Stimulated activated naive CD8-positive, alpha-beta T cell treated with anti-CD3 and anti-CD28 coated beads, Interleukin-15, amount 100 ng/mL, for 72 hours (primary cell): ENCODE measurements around the gene SESN3.
"Not testable (repeated sequence)": the region's sequence is repeated elsewhere in the genome, so short reads cannot be mapped to it uniquely, and the experiment has no call there.

Experiments used
- ATAC-seq: fragments of 150-1000 bp; cut with Tn5 transposase; 2 replicates; pipeline ENCODE4 v1.10.0; 2021; ENCODE audit warnings: mild to moderate bottlenecking, moderate library complexity
- DNase-seq, 2 donors: peaks; one replicate each; pipeline ENCODE4 v3.0.0; 2021 to 2022
- H3K27ac Mint-ChIP-seq, 2 donors: one replicate each; pipeline ENCODE4 v1.8.0; 2022; ENCODE audit warnings: mild to moderate bottlenecking in 2 of 2, mixed read lengths in 2 of 2, moderate library complexity in 2 of 2
- H3K27me3 Mint-ChIP-seq: one replicate; pipeline ENCODE4 v1.8.0; 2022; ENCODE audit warnings: mixed read lengths
- H3K4me1 Mint-ChIP-seq: one replicate; pipeline ENCODE4 v1.8.0; 2022; ENCODE audit warnings: mild to moderate bottlenecking, mixed read lengths
- H3K4me3 Mint-ChIP-seq, 2 donors: one replicate each; pipeline ENCODE4 v1.8.0; 2022; ENCODE audit warnings: mild to moderate bottlenecking in 2 of 2, mixed read lengths in 2 of 2, moderate library complexity in 1 of 2
- H3K9me3 Mint-ChIP-seq, 2 donors: one replicate each; pipeline ENCODE4 v1.8.0; 2022; ENCODE audit warnings: mixed read lengths in 2 of 2

Gene SESN3

GRCh38 chr11:95138448-95138847, 92.6 kb downstream of the SESN3 start:
- H3K27ac Mint-ChIP-seq = no peak overlapping the region
- no peaks in the 10 kb centered on the region for H3K9me3 Mint-ChIP-seq
- no peak overlapping the region for H3K4me3 Mint-ChIP-seq
- H3K4me1 Mint-ChIP-seq = peaks cover 23% of the 10 kb centered on the region
- DNase-seq (no peak), ATAC-seq (peak; percentile 80)
- H3K27me3 Mint-ChIP-seq = peaks cover 16% of the 10 kb centered on the region

- H3K4me3 Mint-ChIP-seq = no peak overlapping the region
- no peaks in the 10 kb centered on the region for H3K9me3 Mint-ChIP-seq
- H3K27ac Mint-ChIP-seq = no peak overlapping the region
- DNase-seq (no peak), ATAC-seq (no peak)
- H3K27me3 Mint-ChIP-seq = peaks cover 4% of the 10 kb centered on the region
- H3K4me1 Mint-ChIP-seq = peaks cover 23% of the 10 kb centered on the region
Observed at GRCh38 chr11:95137299-95137698, 93.7 kb downstream of the SESN3 start.

- ATAC-seq, DNase-seq, H3K27me3 Mint-ChIP-seq, H3K4me3 Mint-ChIP-seq, H3K9me3 Mint-ChIP-seq, H3K27ac Mint-ChIP-seq: not testable (repeated sequence)
- peaks cover 23% of the 10 kb centered on the region for H3K4me1 Mint-ChIP-seq
Observed at GRCh38 chr11:95136747-95137146, 94.3 kb downstream of the SESN3 start.

- Mint-ChIP-seq H3K4me1 (peaks cover 23% of the 10 kb centered on the region), H3K27me3 (no peaks in the 10 kb centered on the region), H3K4me3 (no peak overlapping the region), H3K9me3 (no peaks in the 10 kb centered on the region), H3K27ac (peak overlapping the region in 1 of 2 donors; percentile 47)
- no peak for DNase-seq
- peak; percentile 65 for ATAC-seq
Observed at GRCh38 chr11:95135880-95136279, 95.1 kb downstream of the SESN3 start.

GRCh38 chr11:95135155-95135554, 95.8 kb downstream of the SESN3 start:
- H3K27me3 Mint-ChIP-seq = no peaks in the 10 kb centered on the region
- no peak for ATAC-seq
- DNase-seq = no peak

GRCh38 chr11:95134491-95134890, 96.5 kb downstream of the SESN3 start:
- H3K4me3 Mint-ChIP-seq = no peak overlapping the region
- no peak overlapping the region for H3K27ac Mint-ChIP-seq
- H3K4me1 Mint-ChIP-seq = peaks cover 23% of the 10 kb centered on the region
- H3K9me3 Mint-ChIP-seq = no peaks in the 10 kb centered on the region
- H3K27me3 Mint-ChIP-seq = no peaks in the 10 kb centered on the region
- ATAC-seq (no peak), DNase-seq (no peak)

More at GRCh38 chr11:95135155-95135554, 95.8 kb downstream of the SESN3 start:
- H3K9me3 Mint-ChIP-seq = no peaks in the 10 kb centered on the region
- H3K4me1 Mint-ChIP-seq = peaks cover 23% of the 10 kb centered on the region
- H3K27ac Mint-ChIP-seq = no peak overlapping the region
- H3K4me3 Mint-ChIP-seq = no peak overlapping the region

GRCh38 chr11:95132956-95133355, 98.0 kb downstream of the SESN3 start:
- peaks cover 25% of the 10 kb centered on the region for H3K4me1 Mint-ChIP-seq
- H3K27me3 Mint-ChIP-seq = no peaks in the 10 kb centered on the region
- no peak for DNase-seq
- no peak overlapping the region for H3K4me3 Mint-ChIP-seq
- no peak for ATAC-seq
- no peaks in the 10 kb centered on the region for H3K9me3 Mint-ChIP-seq
- no peak overlapping the region for H3K27ac Mint-ChIP-seq

- no peaks in the 10 kb centered on the region for H3K9me3 Mint-ChIP-seq
- no peaks in the 10 kb centered on the region for H3K27me3 Mint-ChIP-seq
- peaks cover 7% of the 10 kb centered on the region for H3K4me1 Mint-ChIP-seq
- H3K27ac Mint-ChIP-seq = peak overlapping the region in 1 of 2 donors; percentile 34
- H3K4me3 Mint-ChIP-seq = no peak overlapping the region
- DNase-seq = no peak
- peak; percentile 62 for ATAC-seq
Observed at GRCh38 chr11:95128602-95129001, 102.4 kb downstream of the SESN3 start.

GRCh38 chr11:95123556-95123955, 107.4 kb downstream of the SESN3 start:
- Mint-ChIP-seq H3K9me3 (peaks cover 0 to 2% of the 10 kb centered on the region in 2 donors), H3K27me3 (no peaks in the 10 kb centered on the region), H3K4me1 (peaks cover 24% of the 10 kb centered on the region), H3K4me3 (no peak overlapping the region), H3K27ac (no peak overlapping the region)
- DNase-seq (no peak), ATAC-seq (no peak)

- Mint-ChIP-seq H3K27me3 (no peaks in the 10 kb centered on the region), H3K4me3 (no peak overlapping the region), H3K27ac (no peak overlapping the region), H3K4me1 (peaks cover 25% of the 10 kb centered on the region), H3K9me3 (peaks cover 0 to 5% of the 10 kb centered on the region in 2 donors)
- no peak for DNase-seq
- no peak for ATAC-seq
Observed at GRCh38 chr11:95121698-95122097, 109.3 kb downstream of the SESN3 start.

GRCh38 chr11:95119361-95120060, 111.5 kb downstream of the SESN3 start:
- H3K9me3 Mint-ChIP-seq = peaks cover 0 to 5% of the 10 kb centered on the region in 2 donors
- H3K27ac Mint-ChIP-seq = peak overlapping the region; percentile 17 to 49
- H3K4me1 Mint-ChIP-seq = peaks cover 25% of the 10 kb centered on the region
- DNase-seq (no peak), ATAC-seq (peak; percentile 66)
- no peaks in the 10 kb centered on the region for H3K27me3 Mint-ChIP-seq
- no peak overlapping the region for H3K4me3 Mint-ChIP-seq

- Mint-ChIP-seq H3K27me3 (no peaks in the 10 kb centered on the region), H3K4me3 (no peak overlapping the region), H3K4me1 (peaks cover 18% of the 10 kb centered on the region), H3K9me3 (peaks cover 0 to 5% of the 10 kb centered on the region in 2 donors), H3K27ac (no peak overlapping the region)
- ATAC-seq (no peak), DNase-seq (no peak)
Observed at GRCh38 chr11:95115597-95115996, 115.4 kb downstream of the SESN3 start.
